Stimulated activated CD4-positive, alpha-beta T cell treated with anti-CD3 and anti-CD28 coated beads, Interleukin-2, amount 100 ng/mL, for 48 hours (primary cell): ENCODE results near the gene ME1.
"Not testable (repeated sequence)": the region's sequence is repeated elsewhere in the genome, so short reads cannot be mapped to it uniquely, and the experiment has no call there.

Experiments
- DNase-seq, 2 donors: peaks; one replicate each; pipeline ENCODE4 v3.0.0-alpha.2; 2020

ME1 gene

DNA sequence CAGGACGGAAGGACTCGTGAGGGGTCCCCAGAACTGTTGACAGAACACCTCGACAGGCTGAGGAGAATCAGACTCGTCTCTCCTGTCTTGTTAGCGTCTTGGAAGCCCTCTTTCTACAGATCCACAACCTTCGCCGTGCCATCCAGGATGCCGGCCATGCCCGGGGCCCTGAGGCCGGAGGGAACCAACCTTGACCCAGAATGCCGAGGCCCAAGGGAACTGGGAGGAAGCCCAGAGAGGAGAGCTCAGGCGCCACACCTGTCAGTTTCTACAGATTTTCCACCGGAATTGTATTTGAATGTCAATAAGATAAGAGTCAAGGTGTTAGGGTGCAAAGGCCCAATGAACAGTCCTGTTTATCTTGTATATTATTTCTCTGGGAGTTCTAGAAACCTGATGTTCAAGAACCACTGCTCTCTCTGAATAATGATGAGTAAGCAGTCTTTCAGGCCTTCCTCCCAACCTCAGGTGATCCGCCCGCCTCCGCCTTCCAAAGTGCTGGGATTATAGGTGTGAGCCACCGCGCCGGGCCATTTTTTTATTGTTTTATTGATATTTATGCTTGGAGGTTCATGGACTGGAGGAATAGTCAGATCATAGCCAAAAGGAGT lies 799 bp upstream of the ME1 start:
- no peak for DNase-seq

DNA sequence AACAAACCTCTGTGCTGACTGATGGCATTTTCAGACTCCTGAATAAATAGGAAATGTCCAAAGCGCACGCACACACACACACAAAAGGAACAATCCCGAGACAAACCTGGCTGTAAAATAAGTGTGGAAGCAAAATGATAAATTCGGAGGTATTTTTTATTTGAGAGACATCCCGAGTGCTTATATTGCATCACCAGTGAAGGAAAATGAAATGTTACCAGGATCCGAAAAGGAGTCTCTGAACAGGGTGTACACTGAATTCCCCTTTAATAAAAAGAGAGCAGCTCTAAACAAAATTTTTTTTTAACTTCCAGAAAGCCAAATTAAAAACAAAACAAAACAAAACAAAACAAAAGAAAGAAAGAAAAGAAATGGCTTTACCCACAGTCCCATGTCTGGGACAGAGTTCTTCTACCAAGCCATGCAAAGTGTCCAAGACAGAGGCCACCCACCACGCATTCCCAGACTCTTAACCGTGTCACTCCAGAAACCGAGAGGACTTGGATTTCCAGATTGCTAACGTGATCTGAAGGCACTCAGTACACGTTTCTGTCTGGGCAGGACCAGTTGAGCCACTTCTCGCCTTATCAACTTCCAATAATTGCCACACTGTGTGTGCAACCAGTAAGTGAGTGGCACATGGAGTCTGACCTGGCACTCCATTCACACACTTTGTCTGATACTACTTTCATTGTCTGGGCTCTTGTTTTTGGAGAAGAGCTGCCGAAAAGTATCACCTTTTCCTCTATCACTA lies 817 bp downstream of the ME1 start:
- DNase-seq: no peak

DNA sequence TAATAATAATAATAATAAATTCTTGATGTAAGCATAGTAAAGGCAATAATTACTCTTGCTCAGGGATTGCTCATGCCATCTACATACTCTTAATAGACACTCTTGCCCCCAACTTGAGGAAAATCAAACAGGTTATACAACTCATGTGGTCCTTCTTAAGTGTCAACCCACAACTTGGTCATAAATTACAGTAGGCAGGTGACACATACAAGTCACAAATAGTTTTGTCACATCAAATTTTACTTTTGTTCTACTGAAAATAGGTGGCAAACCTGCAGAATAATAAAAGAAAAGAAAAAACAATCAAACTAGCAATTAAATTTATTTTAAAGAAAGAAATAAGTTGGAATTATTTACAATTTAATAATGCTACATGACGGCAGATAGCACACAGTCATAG lies 1.6 kb downstream of the ME1 start:
- DNase-seq: no peak

DNA sequence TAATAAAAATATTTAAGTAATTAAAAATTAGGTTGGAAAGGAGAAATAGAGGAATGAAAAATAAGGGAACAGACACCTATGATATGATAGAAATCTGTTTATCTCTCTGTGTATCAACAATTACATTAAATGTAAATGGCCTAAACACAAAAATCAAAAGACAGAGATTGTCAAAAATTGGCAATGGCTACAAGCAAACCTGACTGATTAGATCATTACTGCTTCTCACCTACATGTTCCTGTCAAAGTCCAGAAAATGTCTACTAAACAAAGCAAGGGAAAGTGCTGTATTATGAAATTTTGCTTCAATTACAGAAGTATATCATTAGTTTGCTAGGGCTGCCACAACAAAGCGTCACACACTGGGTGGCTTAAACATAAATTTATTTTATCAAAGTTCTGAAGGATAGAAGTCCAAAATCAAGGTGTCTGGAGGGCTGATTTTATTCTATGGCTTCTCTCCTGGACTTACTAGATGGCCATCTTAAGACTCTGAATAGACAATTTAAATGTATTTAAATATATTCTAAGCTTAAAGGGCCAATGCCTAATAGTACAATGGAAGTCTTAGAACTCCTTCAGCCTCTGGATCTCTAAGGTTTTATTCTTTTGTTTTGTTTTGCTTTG lies 6.3 kb downstream of the ME1 start:
- DNase-seq: no peak

DNA sequence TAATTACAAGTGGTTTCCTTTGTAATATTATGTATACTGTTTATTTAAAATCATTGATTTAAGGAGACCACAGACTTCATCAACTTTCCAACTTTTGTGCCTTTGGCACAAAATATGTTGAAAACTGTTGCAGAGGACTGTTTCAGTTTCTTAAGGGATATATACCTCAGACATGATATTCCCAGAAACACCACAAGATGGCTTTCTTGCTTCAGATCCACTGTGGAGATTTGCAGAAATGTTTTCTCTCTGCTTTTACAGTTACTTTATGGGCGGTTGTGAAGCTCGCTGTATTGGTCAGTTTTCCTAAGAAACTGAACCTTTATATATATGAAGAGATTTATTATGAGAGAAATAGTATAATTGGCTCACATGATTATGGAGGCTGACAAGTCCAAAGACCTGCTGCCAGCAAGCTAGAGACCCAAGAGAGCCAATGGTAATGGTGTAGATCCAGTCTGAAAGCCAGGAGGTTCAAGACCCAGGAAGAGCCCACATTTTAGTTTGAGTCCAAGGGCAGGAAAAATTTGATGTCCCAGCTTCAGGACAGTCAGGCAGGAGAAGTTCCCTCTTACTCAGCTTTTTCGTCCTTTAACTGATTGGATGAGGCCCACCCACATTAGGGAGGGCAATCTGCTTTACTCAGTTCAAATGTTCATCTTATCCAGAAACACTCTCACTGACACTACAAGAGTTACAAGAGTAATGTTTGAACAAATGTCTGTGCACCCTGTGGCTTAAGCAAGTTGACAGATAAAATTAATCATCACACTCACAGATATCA lies 12.8 kb downstream of the ME1 start:
- no peak for DNase-seq

DNA sequence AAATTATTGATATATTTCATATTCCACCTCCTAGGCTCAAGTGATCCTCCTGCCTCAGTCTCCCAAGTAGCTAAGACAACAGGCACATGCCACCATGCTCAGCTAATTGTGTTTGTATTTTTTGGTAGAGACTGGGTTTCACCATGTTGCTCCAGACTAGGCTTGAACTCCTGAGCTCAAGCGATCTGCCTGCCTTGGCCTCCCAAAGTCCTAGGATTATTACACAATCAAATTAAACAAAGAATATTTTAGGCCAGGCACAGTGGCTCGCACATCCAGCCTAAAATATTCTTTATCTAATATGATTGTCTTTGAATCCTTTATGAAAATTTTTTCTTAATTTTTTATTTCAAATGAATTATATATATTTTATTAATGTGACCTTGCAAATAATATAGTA lies 17.8 kb downstream of the ME1 start:
- DNase-seq: no peak

DNA sequence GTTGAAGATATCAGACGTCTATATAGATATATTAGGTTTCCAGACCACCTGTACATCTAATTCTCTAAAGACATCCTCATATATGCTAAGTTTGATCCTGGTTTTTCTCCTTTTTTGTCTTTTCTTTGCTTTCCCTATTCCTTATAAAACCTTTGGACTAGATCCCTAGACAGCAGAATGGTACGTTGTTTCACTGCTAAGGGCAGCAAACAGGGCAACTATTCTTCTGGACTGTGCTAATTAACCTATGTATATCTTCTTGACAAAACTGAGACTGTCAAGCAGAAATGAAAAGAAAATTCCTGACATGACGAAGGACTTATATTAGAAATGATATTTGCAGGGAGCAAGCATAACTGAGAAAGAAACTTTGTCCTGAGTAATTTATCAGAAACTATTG lies 19.1 kb downstream of the ME1 start:
- no peak for DNase-seq

DNA sequence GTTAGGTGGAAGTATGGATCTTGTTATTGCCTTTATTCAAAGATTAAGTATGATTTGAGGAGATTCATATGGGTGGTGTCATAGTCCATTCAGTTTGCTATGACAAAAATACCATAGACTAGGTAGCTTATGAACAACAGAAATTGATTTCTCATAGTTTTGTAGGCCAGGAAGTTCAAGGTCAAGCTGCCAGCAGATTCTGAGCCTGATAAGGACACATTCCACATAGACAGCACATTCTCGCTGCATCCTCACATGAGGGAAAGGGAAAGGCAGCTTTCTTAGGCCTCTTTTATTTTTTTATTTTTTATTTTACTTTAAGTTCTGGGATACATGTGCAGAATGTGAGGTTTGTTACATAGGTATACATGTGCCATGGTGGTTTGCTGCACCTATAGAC lies 27.7 kb downstream of the ME1 start:
- no peak for DNase-seq

DNA sequence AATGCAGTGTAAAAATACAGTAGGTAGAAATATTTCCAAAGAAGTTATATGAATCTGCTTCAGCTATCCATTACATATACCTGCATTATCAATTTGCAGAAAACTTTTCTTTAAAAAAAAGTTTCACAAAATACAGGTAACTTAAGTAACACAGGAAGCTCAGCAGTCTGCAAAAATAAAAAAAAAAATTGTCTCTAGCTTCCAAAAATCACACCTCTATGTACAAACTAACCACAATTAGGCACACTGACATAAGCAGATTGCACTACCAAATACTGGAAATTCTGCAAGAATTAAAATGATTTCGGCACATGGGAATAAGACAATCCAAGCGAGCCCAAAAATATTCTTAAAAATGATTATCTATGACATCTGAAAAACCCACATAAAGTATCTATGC lies 41.2 kb downstream of the ME1 start:
- no peak for DNase-seq

DNA sequence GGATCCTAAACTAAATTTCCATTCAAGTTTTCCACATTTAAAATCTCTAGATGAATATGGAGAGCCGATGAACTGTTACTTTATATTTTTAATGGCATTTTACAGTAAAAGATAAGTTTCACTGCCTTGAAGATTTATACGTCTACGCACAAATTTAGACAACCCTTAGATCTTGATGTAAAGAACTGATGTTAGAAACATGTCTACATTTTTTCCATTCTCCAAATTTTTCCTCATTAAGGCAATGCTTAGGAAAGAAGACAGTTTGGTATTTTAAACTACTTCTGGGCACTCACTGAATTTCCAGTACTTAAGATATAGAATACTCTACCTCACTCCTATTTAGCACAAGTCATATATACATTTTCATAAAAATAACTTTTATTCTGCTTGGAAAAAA lies 45.4 kb downstream of the ME1 start:
- DNase-seq: no peak

DNA sequence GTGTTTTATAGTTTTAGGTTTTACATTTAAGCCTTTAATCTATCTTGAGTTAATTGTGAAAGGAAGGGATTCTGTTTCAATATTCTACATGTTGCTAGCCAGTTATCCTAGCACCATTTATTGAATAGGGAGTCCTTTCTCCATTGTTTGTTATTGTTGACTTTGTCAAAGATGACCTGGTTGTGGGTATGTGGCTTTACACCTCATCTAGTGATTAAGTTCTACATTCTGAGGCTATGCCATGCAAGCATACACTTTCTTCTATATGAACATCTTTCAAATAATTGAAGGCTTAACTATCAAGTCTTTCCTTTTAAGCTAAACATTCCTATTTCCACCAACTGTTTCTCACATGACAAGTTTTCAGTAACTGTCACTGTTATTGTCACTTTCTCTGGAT lies 46.1 kb downstream of the ME1 start:
- DNase-seq: no peak

DNA sequence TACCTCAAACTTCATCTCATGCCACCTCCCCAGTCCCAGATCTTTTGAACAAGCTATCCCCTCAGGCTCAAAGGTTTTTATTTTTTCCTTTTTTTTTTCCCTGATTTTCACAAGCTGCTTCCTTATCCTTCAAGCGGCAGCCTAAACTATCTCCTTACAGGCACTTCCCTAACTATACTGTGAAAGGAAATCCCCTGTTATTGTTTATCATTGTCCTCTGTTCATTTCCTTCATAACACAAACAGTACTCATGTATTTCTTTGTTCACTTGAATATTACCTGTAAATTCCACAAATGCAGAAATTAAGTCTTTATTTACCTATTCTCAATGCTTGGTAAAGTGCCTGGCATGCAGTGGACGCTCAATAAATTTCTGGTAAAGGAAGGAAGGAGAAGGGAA lies 48.9 kb downstream of the ME1 start:
- no peak for DNase-seq

DNA sequence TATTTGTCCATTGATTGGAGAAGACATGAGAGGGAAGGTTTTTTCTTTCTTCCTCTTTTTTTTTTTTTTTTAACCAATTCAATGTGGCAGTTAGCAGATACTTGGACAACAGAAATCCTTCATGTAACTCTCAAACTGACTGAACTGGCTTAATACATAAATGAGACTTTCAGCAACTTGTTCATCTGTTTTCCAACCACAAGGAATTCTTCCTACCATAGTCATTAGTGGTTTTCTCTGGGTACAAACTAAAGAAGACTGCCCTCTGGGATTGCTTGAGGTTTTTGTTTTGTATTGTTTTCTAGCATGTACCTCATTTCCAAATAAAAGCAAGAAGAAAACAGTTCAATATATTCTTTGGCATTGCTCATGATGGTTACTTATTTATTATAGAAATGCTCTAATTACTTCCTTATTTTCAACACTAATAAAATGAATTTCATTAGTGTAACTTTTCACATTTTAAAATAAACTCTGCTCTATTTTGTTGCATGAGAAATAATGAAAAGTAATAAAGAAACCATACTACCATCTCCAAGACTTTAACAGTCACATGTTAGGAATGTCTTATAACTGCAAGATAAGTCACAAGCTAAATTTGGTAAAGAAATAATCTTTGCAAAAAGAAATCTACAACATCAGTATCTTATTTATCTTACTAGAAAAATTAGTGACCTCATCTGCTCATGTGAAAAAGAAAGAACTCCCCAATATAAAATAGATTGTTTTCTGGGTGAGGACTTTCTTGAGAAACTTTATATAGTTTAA lies 52.0 kb downstream of the ME1 start:
- no peak for DNase-seq

DNA sequence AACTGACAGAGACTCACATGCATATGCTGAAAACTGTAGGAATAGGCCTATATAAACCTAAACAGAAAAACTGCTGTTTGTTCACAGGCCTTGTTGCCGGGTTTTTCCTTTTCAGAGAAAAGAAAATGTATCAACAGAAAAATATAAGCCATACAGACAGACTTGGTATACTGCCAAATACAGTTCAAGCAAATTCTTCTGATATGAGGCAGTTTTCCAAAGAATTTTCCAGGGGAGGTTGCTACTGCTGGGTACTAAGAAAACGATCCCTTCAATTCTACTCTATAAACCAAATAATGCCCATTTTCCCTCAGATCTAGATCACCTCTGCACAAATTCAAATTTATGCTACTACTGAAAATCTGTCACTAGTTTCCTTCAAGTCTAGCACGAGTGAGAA lies 59.4 kb downstream of the ME1 start:
- DNase-seq: no peak

DNA sequence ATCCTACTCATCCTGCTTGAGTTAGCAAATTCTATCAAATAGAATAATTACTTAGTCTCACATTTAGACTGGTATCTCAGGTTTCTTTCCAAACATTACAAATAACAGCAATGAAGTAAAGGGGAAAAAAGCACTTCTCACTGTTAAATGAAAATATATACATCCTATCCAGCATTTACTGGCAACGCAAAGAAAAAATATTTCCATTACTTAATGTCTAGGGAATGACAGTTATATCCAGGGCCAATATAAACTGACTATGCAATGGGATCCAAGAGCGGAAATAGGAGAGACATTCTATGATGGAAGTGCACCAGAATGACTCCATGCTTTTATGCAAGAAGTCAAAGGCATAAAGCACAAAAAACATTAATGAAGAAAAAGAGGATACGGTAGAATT lies 60.3 kb downstream of the ME1 start:
- DNase-seq: no peak

DNA sequence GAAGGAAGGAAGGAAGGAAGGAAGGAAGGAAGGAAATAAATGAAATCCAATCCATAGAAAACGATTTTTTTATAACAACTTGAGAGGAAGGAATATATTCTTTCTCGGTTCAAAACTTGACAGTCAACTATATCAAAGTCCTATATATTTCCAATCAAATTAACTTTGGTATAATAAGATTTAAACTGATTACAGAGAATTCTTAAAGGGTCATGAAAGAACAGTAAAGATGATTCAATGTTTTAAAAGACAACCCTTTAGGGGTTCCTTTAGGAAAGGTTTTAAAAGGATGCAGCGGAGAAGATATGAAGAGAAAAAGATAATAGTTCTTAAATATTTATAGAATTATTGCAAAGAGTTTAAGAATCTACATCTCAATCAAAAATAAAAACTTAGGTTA lies 61.2 kb downstream of the ME1 start:
- no peak for DNase-seq

DNA sequence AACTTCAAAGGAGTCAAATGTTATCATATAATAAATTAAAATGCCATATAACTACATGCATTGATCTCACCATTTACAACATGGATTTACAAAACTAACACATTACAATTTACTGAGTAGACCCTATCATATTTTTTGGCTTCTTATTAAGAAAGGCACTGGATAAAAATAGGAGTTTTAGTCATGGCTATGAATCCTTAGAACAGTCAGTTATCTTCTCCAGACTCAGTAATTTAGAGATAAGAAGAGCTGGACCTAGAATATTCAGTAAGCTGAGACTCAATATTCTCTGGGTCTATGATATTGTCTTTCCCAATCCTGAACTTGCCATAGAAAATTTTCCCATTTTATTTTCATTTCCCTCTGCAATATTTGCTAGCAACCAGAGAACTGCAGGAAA lies 62.3 kb downstream of the ME1 start:
- DNase-seq: no peak

DNA sequence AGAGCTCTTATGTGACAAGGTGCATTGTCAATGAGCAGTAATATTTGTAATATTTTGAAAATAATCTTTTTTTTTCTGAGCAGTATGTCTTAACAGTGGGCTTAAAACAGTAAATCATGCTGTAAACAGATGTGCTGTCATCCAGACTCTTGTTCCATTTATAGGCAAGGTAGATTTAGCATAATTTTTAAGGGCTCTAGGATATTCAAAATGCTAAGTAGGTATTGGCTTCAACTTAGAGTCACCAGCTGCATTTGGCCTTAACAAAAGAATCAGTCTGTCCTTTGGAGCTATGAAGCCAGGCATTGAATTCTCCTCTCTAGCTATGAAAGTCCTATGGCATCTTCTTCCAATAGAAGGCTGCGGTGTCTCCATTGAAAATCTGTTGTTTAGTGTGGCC lies 63.7 kb downstream of the ME1 start:
- no peak for DNase-seq

DNA sequence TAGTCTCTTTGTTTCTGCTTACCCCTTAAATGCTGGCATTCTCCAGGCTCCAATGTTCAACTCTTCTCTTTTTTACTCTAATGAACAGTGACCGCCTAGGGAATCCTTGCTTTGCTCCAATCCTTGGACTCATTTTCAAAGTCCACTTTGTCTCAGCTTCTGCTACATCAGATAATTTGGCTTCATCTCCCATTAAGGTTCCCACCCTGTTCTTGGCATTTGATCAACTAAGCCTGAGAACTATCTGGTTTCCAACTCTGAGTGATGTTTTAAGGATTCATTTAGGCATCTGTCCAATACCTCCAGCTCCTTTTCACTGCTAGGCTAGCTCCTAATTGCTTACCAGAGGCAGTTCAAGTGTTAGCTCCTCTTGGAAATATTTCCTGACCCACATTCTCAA lies 64.9 kb downstream of the ME1 start:
- DNase-seq: no peak

DNA sequence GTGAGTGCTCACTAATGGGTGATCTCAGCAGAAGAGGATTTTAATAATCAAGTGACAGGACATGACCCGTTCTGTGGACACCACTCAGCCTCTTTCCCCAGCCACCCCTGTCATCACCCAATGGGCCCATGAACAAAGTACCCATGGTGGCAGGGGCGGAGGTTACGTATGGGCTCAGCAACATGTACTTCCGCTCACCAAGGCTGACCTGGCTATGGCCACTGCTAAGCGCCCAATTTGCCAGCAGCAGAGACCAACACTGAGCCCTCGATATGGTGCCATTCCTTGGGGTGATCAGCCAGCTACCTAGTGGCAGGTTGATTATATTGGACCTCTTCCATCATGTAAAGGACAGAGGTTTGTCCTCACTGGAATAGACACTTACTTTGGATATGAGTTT lies 68.5 kb downstream of the ME1 start:
- not testable (repeated sequence) for DNase-seq

DNA sequence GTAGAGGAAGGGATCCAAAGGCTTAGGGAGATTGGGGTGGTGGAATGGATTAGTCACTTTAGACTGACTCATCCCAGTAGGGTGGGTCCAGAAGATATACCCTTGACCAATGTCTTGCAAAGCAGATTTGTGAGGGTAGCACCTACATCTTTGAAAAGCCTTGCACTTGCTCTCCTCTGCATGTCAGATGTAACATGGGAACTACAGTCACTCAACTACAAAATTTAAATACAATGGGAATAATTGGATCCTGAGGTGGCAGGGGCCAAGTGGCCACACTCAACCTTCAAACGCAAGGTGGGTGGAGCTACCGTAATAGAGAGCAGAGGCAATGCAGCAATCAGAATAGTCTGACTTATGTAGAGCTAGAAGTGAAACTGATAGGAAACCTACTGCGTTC lies 71.2 kb downstream of the ME1 start:
- DNase-seq: no peak

DNA sequence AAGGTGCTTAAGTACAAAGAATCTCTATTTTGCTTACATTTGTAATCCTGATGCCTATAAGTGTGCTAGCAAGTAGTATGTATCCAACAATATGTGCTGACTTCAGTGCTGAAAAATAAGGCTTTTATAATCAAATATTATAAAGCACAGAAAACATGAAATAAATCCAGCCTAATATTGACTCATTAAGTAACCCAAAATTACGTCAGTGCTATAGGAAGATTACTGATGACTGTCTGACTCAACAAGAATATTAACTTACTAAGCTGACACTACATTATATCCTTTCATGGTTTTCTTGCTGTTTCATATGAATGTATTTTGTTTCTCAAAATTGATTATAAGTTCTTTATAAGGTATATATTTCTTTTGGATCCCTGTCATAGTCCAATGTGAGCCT lies 76.1 kb downstream of the ME1 start:
- DNase-seq: no peak

DNA sequence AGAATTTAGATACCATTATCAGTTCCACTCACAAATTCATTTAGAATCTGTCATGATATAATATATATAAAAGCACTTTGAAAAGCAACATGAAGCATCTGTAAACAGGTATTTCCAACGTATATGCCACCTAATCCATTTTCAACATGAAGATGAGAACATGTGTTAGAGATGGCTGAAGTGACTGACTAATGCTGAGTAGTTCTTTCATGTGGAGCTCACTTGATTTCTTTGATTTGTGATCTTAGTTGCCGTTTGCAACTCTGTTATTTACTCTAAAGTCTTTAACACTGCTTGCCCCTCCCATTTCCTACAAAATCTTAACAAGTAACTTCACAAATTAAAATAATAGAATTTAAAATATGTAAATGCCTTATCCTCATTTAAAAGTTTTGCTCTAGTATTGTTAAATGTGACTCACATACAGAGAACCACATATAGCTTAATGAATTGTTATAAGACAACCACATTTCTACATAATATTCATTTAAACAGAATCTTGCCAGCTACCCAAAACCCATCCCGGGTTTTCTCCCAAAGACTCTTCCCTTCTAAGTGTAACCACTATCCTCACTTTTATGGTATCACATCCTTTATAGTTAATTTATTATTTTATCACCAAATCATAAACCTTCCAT lies 78.3 kb downstream of the ME1 start:
- no peak for DNase-seq
